Liver (tissue), 9 donors: Measurements from ENCODE around the gene VTN. TPM values are rescaled to one million over a fixed set of nuclear protein-coding genes. Genes with fewer than 3 reads are reported as not detected.

Source experiments
- DNase-seq: peaks from one replicate; pipeline ENCODE4 v3.0.0-alpha.2; 2017; ENCODE audit warnings: low spot score
- H3K27ac ChIP-seq, 2 donors: one replicate each; pipeline ENCODE4 v1.7.0; 2013; ENCODE audit warnings: inconsistent platforms in 2 of 2, low read length in 2 of 2, control low read depth in 1 of 2, low read depth in 1 of 2, mild to moderate bottlenecking in 1 of 2
- H3K27me3 ChIP-seq, 4 donors: one replicate each; pipeline versions ENCODE4 v1.6.1 to v1.7.0; 2013; ENCODE audit warnings: low read length in 3 of 4, inconsistent platforms in 1 of 4, mild to moderate bottlenecking in 1 of 4, moderate library complexity in 1 of 4; ENCODE audit not compliant: control insufficient read depth in 4 of 4, insufficient read depth in 4 of 4
- H3K36me3 ChIP-seq, 4 donors: one replicate each; pipeline versions ENCODE4 v1.6.1 to v1.7.0; 2013; ENCODE audit warnings: low read length in 3 of 4, mild to moderate bottlenecking in 3 of 4, low read depth in 1 of 4, moderate library complexity in 1 of 4; ENCODE audit not compliant: control insufficient read depth in 4 of 4, insufficient read depth in 3 of 4
- H3K4me1 ChIP-seq, 4 donors: one replicate each; pipeline versions ENCODE4 v1.6.1 to v1.7.0; 2013; ENCODE audit warnings: low read length in 3 of 4, mild to moderate bottlenecking in 3 of 4, moderate library complexity in 1 of 4; ENCODE audit not compliant: control insufficient read depth in 4 of 4, insufficient read depth in 4 of 4
- H3K4me3 ChIP-seq, 3 donors: one replicate each; pipeline versions ENCODE4 v1.6.1 to v1.7.0; 2013; ENCODE audit warnings: low read length in 3 of 3, control low read depth in 1 of 3, low read depth in 1 of 3, mild to moderate bottlenecking in 1 of 3
- H3K9ac ChIP-seq, 2 donors: one replicate each; pipeline ENCODE4 v1.7.0; 2013; ENCODE audit warnings: low read length in 2 of 2, mild to moderate bottlenecking in 2 of 2, moderate library complexity in 2 of 2, control low read depth in 1 of 2, low read depth in 1 of 2
- H3K9me3 ChIP-seq, 4 donors: one replicate each; pipeline versions ENCODE4 v1.6.1 to v1.7.0; 2013; ENCODE audit warnings: low read length in 3 of 4; ENCODE audit not compliant: control insufficient read depth in 4 of 4
- ATF3 ChIP-seq: IDR thresholded peaks from 2 replicates; pipeline ENCODE4 v1.6.1; 2016; ENCODE audit warnings: antibody characterized with exemption
- EGR1 ChIP-seq, 2 donors: IDR thresholded peaks; 2 replicates each; pipeline ENCODE4 v1.6.1; 2016 to 2018; ENCODE audit warnings: antibody characterized with exemption in 2 of 2, low read depth in 2 of 2
- FOXA1 ChIP-seq: IDR thresholded peaks from 2 replicates; pipeline ENCODE4 v1.6.1; 2016; ENCODE audit warnings: antibody characterized with exemption
- HNF4G ChIP-seq: IDR thresholded peaks from 2 replicates; pipeline ENCODE4 v1.6.1; 2016; ENCODE audit warnings: antibody characterized with exemption
- MAX ChIP-seq: IDR thresholded peaks from 2 replicates; pipeline ENCODE4 v1.6.1; 2016; ENCODE audit warnings: antibody characterized with exemption
- NR2F2 ChIP-seq: IDR thresholded peaks from 2 replicates; pipeline ENCODE4 v1.6.1; 2016; ENCODE audit warnings: antibody characterized with exemption
- REST ChIP-seq: IDR thresholded peaks from 2 replicates; pipeline ENCODE4 v1.6.1; 2016; ENCODE audit warnings: antibody characterized with exemption, mild to moderate bottlenecking
- RXRA ChIP-seq, 2 donors: IDR thresholded peaks; 2 replicates each; pipeline ENCODE4 v1.6.1; 2017 to 2018; ENCODE audit warnings: antibody characterized with exemption in 2 of 2, mild to moderate bottlenecking in 1 of 2
- YY1 ChIP-seq: IDR thresholded peaks from 2 replicates; pipeline ENCODE4 v1.6.1; 2016; ENCODE audit warnings: antibody characterized with exemption, mild to moderate bottlenecking
- WGBS: extraction: QIAGEN DNeasy Blood & Tissue Kit; methylation state at CpG from one replicate; pipeline ENCODE4 v1.1.7; 2013; 5-methylcytosine and 5-hydroxymethylcytosine counted together
- polyA plus RNA-seq, 2 donors: library from polyadenylated mRNA; stranded (reverse) in 1 of 2; unstranded in 1 of 2; fragments of 200-250 nt in 1 of 2; fragments of >200 nt in 1 of 2; fragmentation: Nextera tagmentation in 1 of 2; extraction: Ambion mirVana in 1 of 2; gene quantifications; one replicate each; pipeline versions ENCODE4 v1.2.1 to v1.2.3, GENCODE V29; 2013 to 2015
- total RNA-seq, 2 donors: library from RNA; depleted of rRNA; stranded (reverse); fragments of >200 nt; gene quantifications; one replicate each; pipeline ENCODE4 v1.2.3, GENCODE V29; 2014
- TF ChIP-seq, protein P1 (sequence below): fragments of 150-350 bp; IDR thresholded peaks from 2 replicates; pipeline ENCODE4 v1.5.1; 2017; ENCODE audit warnings: improper control_type of control experiment, low read depth, low read length; ENCODE audit not compliant: missing input control
- donor health status: healthy.
- donor health status: healthy.
- donor health status: healthy.
- donor health status: healthy.
- donor health status: healthy.

The VTN gene
- total and polyA plus RNA-seq, 4 donors, result 1,668 to 4,059 (median 3,520) TPM

GRCh38 chr17:28327709-28328108, 42.4 kb downstream of the VTN start (continued):
- TF ChIP-seq REST (no peak), YY1 (no peak), MAX (no peak)

DNA sequence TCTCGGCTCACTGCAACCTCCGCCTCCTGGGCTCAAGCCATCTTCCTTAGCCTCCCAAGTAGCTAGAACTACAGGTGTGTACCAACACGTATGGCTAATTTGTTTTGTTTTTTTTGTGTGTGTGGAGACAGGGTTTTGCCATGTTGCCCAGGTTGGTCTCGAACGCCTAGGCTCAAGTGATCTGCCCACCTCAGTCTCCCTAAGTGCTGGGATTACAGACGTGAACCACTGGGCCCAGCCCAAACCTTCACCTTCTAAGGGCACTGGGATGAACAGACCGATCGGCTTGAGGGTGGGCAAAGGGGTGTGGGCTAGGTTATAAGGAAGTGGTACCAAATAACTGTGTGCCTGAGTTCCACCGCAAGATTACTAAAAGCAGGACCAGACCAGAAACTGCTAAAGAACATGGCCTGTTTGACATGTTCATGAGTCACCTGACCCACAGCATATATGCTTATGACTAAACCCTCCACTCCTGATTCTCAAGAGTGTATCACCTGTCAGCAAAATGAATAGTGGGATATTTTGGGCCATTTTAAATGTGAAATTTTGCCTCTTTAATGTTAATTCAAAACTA, 43.0 kb downstream of the VTN start:
- H3K4me3 ChIP-seq, result no peak overlapping the region
- H3K4me1 ChIP-seq, result peaks cover 6 to 26% (median 23%) of the 10 kb centered on the region in 4 donors
- no peaks in the 10 kb centered on the region for H3K9me3 ChIP-seq
- WGBS, result 93% methylated on average over 9 of the region's 9 CpGs
- H3K27me3 ChIP-seq, result no peaks in the 10 kb centered on the region
- TF ChIP-seq EGR1 (IDR thresholded peaks at IDR 0.05; ENCODE audit: low read depth in 2 of 2) (no peak), NR2F2 (no peak), HNF4G (no peak), RXRA (IDR thresholded peaks at IDR 0.05) (no peak)
- peak; percentile 17 for DNase-seq
- no peak overlapping the region for H3K9ac ChIP-seq
- peaks cover 0 to 35% (median 13%) of the 10 kb centered on the region in 4 donors for H3K36me3 ChIP-seq
- H3K27ac ChIP-seq, result no peak overlapping the region

GRCh38 chr17:28326114-28326513, 44.0 kb downstream of the VTN start:
- Histone ChIP-seq H3K4me3 (no peak overlapping the region), H3K9me3 (no peaks in the 10 kb centered on the region), H3K9ac (no peak overlapping the region), H3K27ac (no peak overlapping the region), H3K36me3 (peaks cover 0 to 28% (median 11%) of the 10 kb centered on the region in 4 donors), H3K4me1 (peaks cover 6 to 32% (median 26%) of the 10 kb centered on the region in 4 donors), H3K27me3 (no peaks in the 10 kb centered on the region)
- TF ChIP-seq, protein P1, sequence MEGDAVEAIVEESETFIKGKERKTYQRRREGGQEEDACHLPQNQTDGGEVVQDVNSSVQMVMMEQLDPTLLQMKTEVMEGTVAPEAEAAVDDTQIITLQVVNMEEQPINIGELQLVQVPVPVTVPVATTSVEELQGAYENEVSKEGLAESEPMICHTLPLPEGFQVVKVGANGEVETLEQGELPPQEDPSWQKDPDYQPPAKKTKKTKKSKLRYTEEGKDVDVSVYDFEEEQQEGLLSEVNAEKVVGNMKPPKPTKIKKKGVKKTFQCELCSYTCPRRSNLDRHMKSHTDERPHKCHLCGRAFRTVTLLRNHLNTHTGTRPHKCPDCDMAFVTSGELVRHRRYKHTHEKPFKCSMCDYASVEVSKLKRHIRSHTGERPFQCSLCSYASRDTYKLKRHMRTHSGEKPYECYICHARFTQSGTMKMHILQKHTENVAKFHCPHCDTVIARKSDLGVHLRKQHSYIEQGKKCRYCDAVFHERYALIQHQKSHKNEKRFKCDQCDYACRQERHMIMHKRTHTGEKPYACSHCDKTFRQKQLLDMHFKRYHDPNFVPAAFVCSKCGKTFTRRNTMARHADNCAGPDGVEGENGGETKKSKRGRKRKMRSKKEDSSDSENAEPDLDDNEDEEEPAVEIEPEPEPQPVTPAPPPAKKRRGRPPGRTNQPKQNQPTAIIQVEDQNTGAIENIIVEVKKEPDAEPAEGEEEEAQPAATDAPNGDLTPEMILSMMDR, result no peak
- no peak for TF ChIP-seq YY1
- no peak for TF ChIP-seq FOXA1
- TF ChIP-seq ATF3, result no peak
- WGBS, result 75% methylated on average over 7 of the region's 7 CpGs
- DNase-seq, result no peak
